ENCODE data around the gene ZNF804A. TPM values are rescaled to one million over a fixed set of nuclear protein-coding genes. Genes with fewer than 3 reads are reported as not detected.

The ZNF804A gene
- total and polyA plus RNA-seq, 2 of the 8 experiments (the other 6 are each of a cell fraction or from before 2014, with no cell fraction given): 0.02 TPM; not detected in 1

DNA sequence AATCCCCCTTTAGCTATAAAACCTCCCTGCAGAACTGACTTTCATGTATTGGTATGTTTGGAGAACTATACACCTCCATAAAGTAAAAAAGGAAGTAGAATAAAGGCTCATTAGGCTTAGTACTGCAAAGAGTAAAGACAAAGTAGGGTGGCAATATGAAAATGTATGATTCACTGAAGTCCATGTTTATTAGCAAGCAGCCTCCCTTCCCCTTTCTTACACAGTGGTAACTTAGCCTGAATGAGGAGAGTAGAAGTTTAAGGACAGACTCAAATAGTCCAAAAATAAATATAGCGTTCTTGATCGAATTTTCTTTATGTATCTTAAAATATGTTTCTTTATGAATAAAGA, 1.5 kb downstream of the ZNF804A start:
- Histone ChIP-seq H3K4me2 (ENCODE audit: insufficient read depth in 1 of 2, low read depth in 2 of 2, low read length in 2 of 2) (no peak overlapping the region), H3K4me3 (ENCODE audit: extremely low read depth in 1 of 4, insufficient read depth in 2 of 4, low read depth in 3 of 4, low read length in 4 of 4) (no peak overlapping the region), H3K79me1 (ENCODE audit: low read depth, low read length) (no peaks in the 10 kb centered on the region), H3K9ac (replicated peaks in 1 of 4; ENCODE audit: extremely low read depth in 1 of 4, low read depth in 3 of 4, low read length in 3 of 4) (no peak overlapping the region), H3K27me3 (replicated peaks in 1 of 4; ENCODE audit: control insufficient read depth in 3 of 4, extremely low read depth in 1 of 4, insufficient read depth in 3 of 4, low read length in 3 of 4) (peaks cover 10 to 26% (median 18%) of the 10 kb centered on the region in 4 experiments), H3K4ac (replicated peaks; ENCODE audit: insufficient read length, low read depth, low read length) (no peak overlapping the region), H2BK15ac (ENCODE audit: low read length) (no peak overlapping the region), H3K14ac (ENCODE audit: insufficient read length) (no peak overlapping the region), H3K79me2 (ENCODE audit: control insufficient read depth in 1 of 2, insufficient read depth in 2 of 2, low read length in 2 of 2) (no peaks in the 10 kb centered on the region), H2AFZ (ENCODE audit: low read length) (no peak overlapping the region), H2BK20ac (ENCODE audit: low read length) (no peak overlapping the region), H4K91ac (replicated peaks; ENCODE audit: insufficient read length, low read length) (no peak overlapping the region), H3K56ac (replicated peaks; ENCODE audit: insufficient read length, low read depth, low read length) (no peak overlapping the region), H4K5ac (ENCODE audit: insufficient read length, low read depth, low read length) (no peak overlapping the region), H3K23me2 (ENCODE audit: low read depth, low read length) (peaks cover 16% of the 10 kb centered on the region), H2AK5ac (ENCODE audit: low read depth, low read length) (no peak overlapping the region), H3K4me1 (replicated peaks in 1 of 4; ENCODE audit: control insufficient read depth in 3 of 4, insufficient read depth in 4 of 4, low read length in 3 of 4) (peaks cover 0 to 3% (median 1%) of the 10 kb centered on the region in 4 experiments; a peak in 3 of 7 replicates), H2BK120ac (replicated peaks; ENCODE audit: low read depth, low read length) (no peak overlapping the region), H3K23ac (ENCODE audit: insufficient read length) (no peak overlapping the region), H2BK5ac (ENCODE audit: low read depth, low read length) (no peak overlapping the region), H3K27ac (ENCODE audit: low read depth, low read length) (no peak overlapping the region), H3K9me3 (ENCODE audit: insufficient read depth in 2 of 2, low read depth in 1 of 2, low read length in 1 of 2) (no peaks in the 10 kb centered on the region), H3K36me3 (ENCODE audit: control insufficient read depth in 2 of 4, insufficient read depth in 4 of 4, low read length in 3 of 4) (no peaks in the 10 kb centered on the region), H2BK12ac (ENCODE audit: low read depth, low read length) (no peak overlapping the region), H4K8ac (ENCODE audit: extremely low read depth, insufficient read depth, low read length) (no peak overlapping the region), H3K18ac (ENCODE audit: extremely low read depth, low read length) (no peak overlapping the region), H4K20me1 (replicated peaks in 1 of 2; ENCODE audit: control insufficient read depth in 1 of 2, insufficient read depth in 2 of 2, low read length in 2 of 2) (no peaks in the 10 kb centered on the region)
- CTCF ChIA-PET (ENCODE audit: partially characterized antibody): interaction anchor here (1.7 kb wide), 1 partner anchor 11 kb away, joined by 11 read pairs; no protein-coding TSS in a partner anchor
- no peak for FAIRE-seq
- POLR2A ChIA-PET (ENCODE audit: partially characterized antibody): no interaction called here
- DNase-seq (ENCODE audit: low read depth in 1 of 2, low spot score in 2 of 2): no peak
- 92% methylated on average over 2 of the region's 2 CpGs; no CpG with 5 or more reads in 1 of the 2 experiments for WGBS, 2 experiments (ENCODE audit: extremely low coverage in 1 of 2, insufficient coverage in 1 of 2, insufficient read length in 1 of 2, insufficient replicate concordance in 2 of 2, low coverage in 1 of 2, low lambda C conversion rate in 2 of 2, missing lambda C conversion rate in 1 of 2)
- TF ChIP-seq CBX8 (IDR thresholded peaks at IDR 0.05; ENCODE audit: borderline replicate concordance, low read depth, low read length) (no peak), RBBP5 (IDR thresholded peaks at IDR 0.05; ENCODE audit: borderline replicate concordance, low read depth, low read length) (no peak), SAP30 (IDR thresholded peaks at IDR 0.05; ENCODE audit: insufficient read depth, insufficient replicate concordance, low read length) (no peak), CHD1 (IDR thresholded peaks at IDR 0.05; ENCODE audit: low read depth, low read length) (no peak), TCF12 (IDR thresholded peaks at IDR 0.05; ENCODE audit: low read depth, low read length) (no peak), EGR1 (IDR thresholded peaks at IDR 0.05; ENCODE audit: borderline replicate concordance, low read depth, low read length) (no peak), CBX5 (IDR thresholded peaks at IDR 0.05; ENCODE audit: low read depth, low read length) (no peak), CHD2 (IDR thresholded peaks at IDR 0.05; ENCODE audit: low read length) (no peak)
- TF ChIP-seq, protein P1, sequence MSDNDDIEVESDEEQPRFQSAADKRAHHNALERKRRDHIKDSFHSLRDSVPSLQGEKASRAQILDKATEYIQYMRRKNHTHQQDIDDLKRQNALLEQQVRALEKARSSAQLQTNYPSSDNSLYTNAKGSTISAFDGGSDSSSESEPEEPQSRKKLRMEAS (IDR thresholded peaks at IDR 0.05): no peak
- TF ChIP-seq, protein P2, sequence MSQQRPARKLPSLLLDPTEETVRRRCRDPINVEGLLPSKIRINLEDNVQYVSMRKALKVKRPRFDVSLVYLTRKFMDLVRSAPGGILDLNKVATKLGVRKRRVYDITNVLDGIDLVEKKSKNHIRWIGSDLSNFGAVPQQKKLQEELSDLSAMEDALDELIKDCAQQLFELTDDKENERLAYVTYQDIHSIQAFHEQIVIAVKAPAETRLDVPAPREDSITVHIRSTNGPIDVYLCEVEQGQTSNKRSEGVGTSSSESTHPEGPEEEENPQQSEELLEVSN (IDR thresholded peaks at IDR 0.05): no peak

Measured in H1 (cell line).